ENCODE results near the gene SIGLEC11.
"Not testable (repeated sequence)": the region's sequence is repeated elsewhere in the genome, so short reads cannot be mapped to it uniquely, and the experiment has no call there.

- not testable (repeated sequence) for TF ChIP-seq CTCF (IDR thresholded peaks at IDR 0.05); RAD21 (IDR thresholded peaks at IDR 0.05; ENCODE audit: low read length); EP300 (IDR thresholded peaks at IDR 0.05; ENCODE audit: borderline replicate concordance in 1 of 2, low read depth in 1 of 2, low read length in 1 of 2)
Measured at GRCh38 chr19:49924881-49925210, 36.1 kb downstream of the SIGLEC11 start.

Data from SK-N-SH (cell line).